Pancreas (tissue), 10 donors: ENCODE results near the gene SLC6A19. TPM values are rescaled to one million over a fixed set of nuclear protein-coding genes. Genes with fewer than 3 reads are reported as not detected.

Source experiments
- ATAC-seq, 4 donors: fragments of 200-7000 bp; cut with Tn5 transposase; one replicate each; pipeline versions ENCODE4 v1.8.0 to v1.9.1; 2020; ENCODE audit warnings: mild to moderate bottlenecking in 4 of 4, moderate library complexity in 4 of 4
- DNase-seq, 6 donors: peaks; one replicate each; pipeline ENCODE4 v3.0.0-alpha.2; 2020
- FAIRE-seq: peaks from 2 replicates; lab custom pipeline; 2012; peaks lifted over from hg19 to GRCh38; lab: Jason Lieb, UNC
- H3K27ac ChIP-seq, 4 donors: fragments of 200-600 bp; sonication (generic); 1 replicate in 3 of 4; 2 replicates in 1 of 4; pipeline versions ENCODE4 v1.5.0 to v1.8.0; 2020
- H3K27me3 ChIP-seq, 4 donors: fragments of 200-600 bp; one replicate each; pipeline ENCODE4 v1.8.0; 2021
- H3K36me3 ChIP-seq, 3 donors: fragments of 200-600 bp; sonication (generic) in 1 of 3; one replicate each; pipeline versions ENCODE4 v1.5.0 to v1.8.0; 2020 to 2021
- H3K4me1 ChIP-seq, 3 donors: fragments of 200-600 bp; one replicate each; pipeline ENCODE4 v1.8.0; 2021
- H3K4me3 ChIP-seq, 4 donors: fragments of 200-600 bp; sonication (generic) in 2 of 4; one replicate each; pipeline versions ENCODE4 v1.5.0 to v1.8.0; 2020 to 2021
- H3K9me3 ChIP-seq, 4 donors: fragments of 200-600 bp; one replicate each; pipeline ENCODE4 v1.8.0; 2021
- CTCF ChIP-seq, 4 donors: fragments of 200-600 bp; sonication (generic) in 3 of 4; IDR thresholded peaks; one replicate each; pipeline versions ENCODE4 v1.5.0 to v1.8.0; 2021; ENCODE audit warnings: antibody characterized with exemption in 4 of 4
- WGBS, 2 donors: extraction: QIAGEN DNeasy Blood & Tissue Kit; methylation state at CpG; one replicate each; pipeline ENCODE4 v1.1.7; 2013; 5-methylcytosine and 5-hydroxymethylcytosine counted together
- intact Hi-C, 3 donors: fragments of 100-400 bp; cut with DNase I; formaldehyde crosslinking; loops; one replicate each; pipeline versions ENCODE4 v1.11.1 to v1.14.2; 2022
- polyA plus RNA-seq, 2 donors: library from polyadenylated mRNA; stranded (reverse); fragments of 200-250 nt; gene quantifications; one replicate each; pipeline ENCODE4 v1.2.3, GENCODE V29; 2013
- total RNA-seq, 6 donors: library from RNA; stranded (reverse); fragmentation: NEBNext Ultra II Directional in 4 of 6; extraction: Animal tissue kit (Norgen Biotek cat#: 25700) in 4 of 6; gene quantifications; one replicate each; pipeline versions ENCODE4 v1.2.1 to v1.2.4, GENCODE V29; 2021 to 2023
- donor health status: healthy with polysubstance abuse.
- donor health status: DM: no; HTN: no; CAD: no; lungs with moderate emphysema.
- donor health status: DM: no; HTN: no; CAD: no.
- donor health status: control.
- donor health status: control.
- donor health status: Bipolar disorder and iron deficiency.
- donor health status: DM: yes; HTN: yes; CAD: no.
- donor health status: DM: no; HTN: no; CAD: no.
- donor health status: DM: no; HTN: no; CAD: no.
- donor health status: DM: yes; HTN: yes; CAD: no.

SLC6A19 gene
- total and polyA plus RNA-seq, 8 donors, result 0.08 to 3.9 (median 0.29) TPM

- ATAC-seq (peak; percentile 84 to 96 (median 94)), FAIRE-seq (no peak), DNase-seq (peak; percentile 69 to 83 (median 76))
- 9 to 13% methylated on average over 28 of the region's 28 CpGs for WGBS, 2 donors
- intact Hi-C loops, result loop anchor here in 1 of 3 donors (10.0 kb wide), 1 partner anchor 477 kb away; no protein-coding TSS in a partner anchor
- Histone ChIP-seq H3K4me1 (peaks cover 0 to 8% (median 4%) of the 10 kb centered on the region in 3 donors), H3K9me3 (no peaks in the 10 kb centered on the region), H3K4me3 (peak overlapping the region in 1 of 4 donors; percentile 28), H3K27ac (no peak overlapping the region), H3K27me3 (no peaks in the 10 kb centered on the region), H3K36me3 (no peaks in the 10 kb centered on the region)
- peak; percentile 45 to 68 (median 50) for TF ChIP-seq CTCF (IDR thresholded peaks at IDR 0.05)
Measured at GRCh38 chr5:1167728-1168709, 33.4 kb upstream of the SLC6A19 start.

- ATAC-seq (no peak), DNase-seq (peak in 2 of 6 donors; percentile 8 to 26), FAIRE-seq (no peak)
- H3K4me1 ChIP-seq, result peaks cover 0 to 8% (median 4%) of the 10 kb centered on the region in 3 donors
- no peaks in the 10 kb centered on the region for H3K9me3 ChIP-seq
- intact Hi-C loops, result loop anchor here in 1 of 3 donors (10.0 kb wide), 1 partner anchor 476 kb away; no protein-coding TSS in a partner anchor
- no peak overlapping the region for H3K27ac ChIP-seq
- no peaks in the 10 kb centered on the region for H3K27me3 ChIP-seq
- no peak overlapping the region for H3K4me3 ChIP-seq
- TF ChIP-seq CTCF (IDR thresholded peaks at IDR 0.05), result no peak
- no peaks in the 10 kb centered on the region for H3K36me3 ChIP-seq
- 65 to 71% methylated on average over 16 of the region's 16 CpGs for WGBS, 2 donors
Measured at GRCh38 chr5:1168796-1169195, 32.6 kb upstream of the SLC6A19 start.

- TF ChIP-seq CTCF (IDR thresholded peaks at IDR 0.05), result no peak
- intact Hi-C loops, result loop anchor here in 2 of 3 donors (10.0 kb wide), 2 partner anchors 475 to 485 kb away; no protein-coding TSS in a partner anchor
- Histone ChIP-seq H3K4me3 (no peak overlapping the region), H3K27ac (no peak overlapping the region), H3K27me3 (no peaks in the 10 kb centered on the region), H3K36me3 (no peaks in the 10 kb centered on the region), H3K9me3 (no peaks in the 10 kb centered on the region), H3K4me1 (peaks cover 0 to 8% (median 4%) of the 10 kb centered on the region in 3 donors)
- peak in 2 of 6 donors; percentile 13 to 66 for DNase-seq
- WGBS, 2 donors, result 87 to 89% methylated on average over 33 of the region's 33 CpGs
- ATAC-seq, result no peak
- FAIRE-seq, result no peak
Measured at GRCh38 chr5:1169211-1170115, 31.9 kb upstream of the SLC6A19 start.

- intact Hi-C loops, result loop anchor here in 1 of 3 donors (10.0 kb wide), 1 partner anchor 483 kb away; no protein-coding TSS in a partner anchor
- ATAC-seq, result no peak
- WGBS, 2 donors, result 63 to 72% methylated on average over 15 of the region's 15 CpGs
- TF ChIP-seq CTCF (IDR thresholded peaks at IDR 0.05), result no peak
- no peak for FAIRE-seq
- H3K9me3 ChIP-seq, result no peaks in the 10 kb centered on the region
- peak in 1 of 6 donors; percentile 13 for DNase-seq
- H3K4me1 ChIP-seq, result peaks cover 0 to 8% (median 4%) of the 10 kb centered on the region in 3 donors
- no peak overlapping the region for H3K27ac ChIP-seq
- H3K27me3 ChIP-seq, result no peaks in the 10 kb centered on the region
- H3K36me3 ChIP-seq, result no peaks in the 10 kb centered on the region
- no peak overlapping the region for H3K4me3 ChIP-seq
Measured at GRCh38 chr5:1171340-1171941, 30.0 kb upstream of the SLC6A19 start.
